RWPE2 (cell line): ENCODE measurements around the gene UBE2L3.

ENCODE experiments used
- ATAC-seq: fragments of 200-7000 bp; cut with Tn5 transposase; 3 replicates; pipeline ENCODE4 v1.9.1; 2021; ENCODE audit warnings: low read depth
- DNase-seq: peaks from one replicate; pipeline ENCODE4 v3.0.0-alpha.2; 2020; ENCODE audit warnings: low spot score
- H3K27ac ChIP-seq: fragments of 450-650 bp; 2 replicates; pipeline ENCODE4 v1.5.1; 2017; ENCODE audit warnings: mild to moderate bottlenecking; ENCODE audit not compliant: poor library complexity, severe bottlenecking
- H3K27me3 ChIP-seq: fragments of 250-450 bp; sonication (Bioruptor Pico); 2 replicates; pipeline ENCODE4 v1.5.1; 2021; ENCODE audit warnings: mild to moderate bottlenecking, moderate library complexity; ENCODE audit not compliant: insufficient read depth, poor library complexity, severe bottlenecking
- H3K36me3 ChIP-seq: fragments of 250-450 bp; sonication (Bioruptor Pico); 2 replicates; pipeline ENCODE4 v1.5.1; 2020; ENCODE audit warnings: low read depth, mild to moderate bottlenecking, moderate library complexity
- H3K4me1 ChIP-seq: fragments of 250-450 bp; sonication (Bioruptor Pico); 2 replicates; pipeline ENCODE4 v1.5.1; 2021; ENCODE audit warnings: mild to moderate bottlenecking, moderate library complexity; ENCODE audit not compliant: insufficient read depth, poor library complexity, severe bottlenecking
- H3K4me3 ChIP-seq: fragments of 250-450 bp; sonication (Bioruptor Pico); 2 replicates; pipeline ENCODE4 v1.5.1; 2021; ENCODE audit warnings: mild to moderate bottlenecking, moderate library complexity; ENCODE audit not compliant: severe bottlenecking
- H3K9me3 ChIP-seq: fragments of 250-450 bp; sonication (Bioruptor Pico); 2 replicates; pipeline ENCODE4 v1.5.1; 2021; ENCODE audit warnings: mild to moderate bottlenecking, moderate library complexity; ENCODE audit not compliant: severe bottlenecking
- CTCF ChIP-seq: fragments of 450-650 bp; IDR thresholded peaks from one replicate; pipeline ENCODE4 v1.5.1; 2017; ENCODE audit warnings: mild to moderate bottlenecking, moderate library complexity; ENCODE audit not compliant: poor library complexity, severe bottlenecking

The UBE2L3 gene

DNA sequence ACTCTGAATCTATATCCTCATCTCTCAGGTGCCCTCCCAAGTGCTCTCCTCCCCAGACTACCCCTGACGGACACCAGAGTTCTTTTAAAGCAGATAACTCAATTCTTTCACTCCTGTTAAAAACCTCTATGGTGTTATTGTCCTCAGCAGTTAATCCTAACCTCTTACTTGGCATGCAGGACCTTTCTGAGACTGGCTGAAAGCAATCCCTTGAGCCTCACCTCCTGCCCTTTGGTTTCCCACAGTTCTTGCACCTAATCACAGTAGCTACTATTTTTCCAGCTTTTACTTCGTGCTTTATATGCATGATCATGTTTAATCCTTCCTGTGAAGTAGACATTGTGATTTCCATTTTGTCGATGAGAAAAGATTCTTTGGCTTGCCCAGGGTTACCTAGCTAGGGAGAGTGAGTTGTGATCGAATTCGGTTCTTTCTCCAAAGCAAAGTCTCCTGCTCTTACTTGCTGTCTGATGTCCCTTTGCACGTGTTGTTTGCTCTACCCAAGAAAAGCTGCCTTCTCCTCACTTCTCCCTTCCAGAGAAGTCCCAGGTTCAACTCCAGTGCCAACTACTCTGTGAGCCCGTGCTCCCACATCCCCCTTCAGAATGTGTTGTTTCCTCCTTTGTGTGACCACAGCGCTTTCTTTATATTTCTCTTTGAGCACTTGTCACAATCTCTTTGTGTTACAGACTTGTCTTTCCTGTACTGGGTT is 2.1 kb downstream of the UBE2L3 start:
- Histone ChIP-seq H3K4me1 (peaks cover 21% of the 10 kb centered on the region), H3K27ac (no peak overlapping the region), H3K9me3 (peaks cover 3% of the 10 kb centered on the region), H3K36me3 (peaks cover 23% of the 10 kb centered on the region; the same call in 1 of the 2 replicates), H3K27me3 (no peaks in the 10 kb centered on the region), H3K4me3 (peak overlapping the region; percentile 98)
- DNase-seq (no peak), ATAC-seq (no peak)
- TF ChIP-seq CTCF: no peak

GRCh38 chr22:21570398-21570797 is 2.9 kb downstream of the UBE2L3 start:
- peaks cover 24% of the 10 kb centered on the region for H3K4me1 ChIP-seq
- TF ChIP-seq CTCF: no peak
- ATAC-seq: no peak
- peaks cover 23% of the 10 kb centered on the region; the same call in 1 of the 2 replicates for H3K36me3 ChIP-seq
- H3K9me3 ChIP-seq: peaks cover 3% of the 10 kb centered on the region
- no peak overlapping the region for H3K27ac ChIP-seq
- H3K4me3 ChIP-seq: no peak overlapping the region
- no peaks in the 10 kb centered on the region for H3K27me3 ChIP-seq
- DNase-seq: no peak

DNA sequence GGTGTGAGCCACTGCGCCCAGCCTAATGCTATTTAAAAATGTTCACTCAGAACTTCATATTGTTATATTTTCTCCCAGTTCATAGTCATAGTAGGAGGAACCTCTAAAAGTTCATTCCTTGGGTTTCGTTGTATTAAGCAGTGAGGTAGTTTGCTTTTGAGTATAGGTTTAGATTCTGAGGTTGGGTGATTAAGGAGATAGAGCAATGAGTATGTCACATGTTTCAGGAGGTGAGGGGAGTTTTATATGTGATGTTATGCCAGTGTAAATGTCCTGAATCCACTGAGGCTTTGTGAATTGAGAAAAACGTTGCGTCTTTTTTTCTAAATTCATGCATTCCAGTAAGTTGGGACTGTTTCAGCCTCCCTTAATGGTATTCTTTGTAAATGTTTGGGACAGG is 4.2 kb downstream of the UBE2L3 start:
- Histone ChIP-seq H3K4me1 (peaks cover 24% of the 10 kb centered on the region), H3K27me3 (no peaks in the 10 kb centered on the region), H3K4me3 (no peak overlapping the region), H3K9me3 (peaks cover 2% of the 10 kb centered on the region), H3K27ac (no peak overlapping the region), H3K36me3 (peaks cover 23% of the 10 kb centered on the region; the same call in 1 of the 2 replicates)
- ATAC-seq (no peak), DNase-seq (no peak)
- no peak for TF ChIP-seq CTCF

DNA sequence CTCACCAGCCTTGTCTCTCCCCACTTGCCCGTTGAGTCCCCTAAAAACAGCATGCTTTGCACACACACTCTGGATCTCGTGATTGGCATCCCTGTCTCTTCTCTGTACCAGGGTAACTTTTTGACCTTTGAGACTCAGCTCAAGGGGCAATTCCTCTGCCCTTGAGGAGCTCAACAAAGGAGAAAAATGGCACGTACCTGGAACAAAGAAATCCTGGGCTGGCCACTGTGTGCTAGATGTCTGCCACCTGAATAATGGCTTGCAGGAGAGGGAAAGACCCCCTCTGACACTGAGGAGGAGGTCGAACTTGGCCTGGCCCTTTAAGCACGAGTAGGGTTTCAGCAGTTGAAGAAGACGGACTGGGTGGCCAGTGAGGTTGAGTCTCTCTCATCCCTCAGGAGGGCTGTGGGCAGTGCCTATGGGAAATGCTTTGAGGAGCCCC is 5.8 kb downstream of the UBE2L3 start:
- DNase-seq: no peak
- ATAC-seq: no peak
- Histone ChIP-seq H3K4me1 (peaks cover 24% of the 10 kb centered on the region), H3K9me3 (no peaks in the 10 kb centered on the region), H3K27me3 (no peaks in the 10 kb centered on the region), H3K36me3 (peaks cover 23% of the 10 kb centered on the region; the same call in 1 of the 2 replicates), H3K4me3 (no peak overlapping the region), H3K27ac (no peak overlapping the region)
- no peak for TF ChIP-seq CTCF
